Tibial artery (tissue), 4 donors: ENCODE data around the gene SKOR2.
"Not testable (repeated sequence)": the region's sequence is repeated elsewhere in the genome, so short reads cannot be mapped to it uniquely, and the experiment has no call there.

Experiments used
- DNase-seq, 2 donors: peaks; one replicate each; pipeline ENCODE4 v3.0.0-alpha.2; 2019
- H3K27ac ChIP-seq, 2 donors: fragments of 200-600 bp; sonication (generic) in 1 of 2; 1 replicate in 1 of 2; 2 replicates in 1 of 2; pipeline ENCODE4 v1.5.1; 2018 to 2019; ENCODE audit warnings: mild to moderate bottlenecking in 1 of 2
- H3K27me3 ChIP-seq, 2 donors: fragments of 200-600 bp; sonication (generic) in 1 of 2; one replicate each; pipeline versions ENCODE4 v1.5.1 to v1.6.0; 2016 to 2019
- H3K36me3 ChIP-seq, 3 donors: fragments of 200-600 bp; sonication (generic) in 2 of 3; one replicate each; pipeline ENCODE4 v1.5.1; 2016 to 2019; ENCODE audit warnings: mild to moderate bottlenecking in 2 of 3
- H3K4me1 ChIP-seq, 4 donors: fragments of 200-600 bp; sonication (generic) in 2 of 4; 1 replicate in 3 of 4; 2 replicates in 1 of 4; pipeline ENCODE4 v1.5.1; 2016 to 2019
- H3K4me3 ChIP-seq, 2 donors: fragments of 200-600 bp; sonication (generic) in 1 of 2; 1 replicate in 1 of 2; 2 replicates in 1 of 2; pipeline ENCODE4 v1.5.1; 2018 to 2019; ENCODE audit warnings: mild to moderate bottlenecking in 2 of 2
- H3K9me3 ChIP-seq, 3 donors: fragments of 200-600 bp; sonication (generic) in 1 of 3; one replicate each; pipeline ENCODE4 v1.5.1; 2016 to 2019
- CTCF ChIP-seq, 2 experiments: fragments of 200-600 bp in 1 of 2; fragments of 450-650 bp in 1 of 2; IDR thresholded peaks; one replicate each; pipeline ENCODE4 v1.5.1; 2017 to 2019; ENCODE audit warnings: antibody characterized with exemption in 2 of 2, mild to moderate bottlenecking in 1 of 2, moderate library complexity in 1 of 2
- intact Hi-C: fragments of 100-400 bp; cut with DNase I; formaldehyde crosslinking; loops from one replicate; pipeline ENCODE4 v1.15.0; 2023; ENCODE audit warnings: low total_unique reads

Gene SKOR2

GRCh38 chr18:47203626-47204464, 47.6 kb downstream of the SKOR2 start:
- Histone ChIP-seq H3K9me3 (no peaks in the 10 kb centered on the region), H3K27me3 (no peaks in the 10 kb centered on the region), H3K4me1 (no peaks in the 10 kb centered on the region), H3K4me3 (no peak overlapping the region), H3K36me3 (no peaks in the 10 kb centered on the region), H3K27ac (no peak overlapping the region)
- intact Hi-C loops, result loop anchor here (10.0 kb wide), 1 partner anchor 99 kb away; no protein-coding TSS in a partner anchor
- TF ChIP-seq CTCF (IDR thresholded peaks at IDR 0.05), result no peak
- DNase-seq, result no peak

DNA sequence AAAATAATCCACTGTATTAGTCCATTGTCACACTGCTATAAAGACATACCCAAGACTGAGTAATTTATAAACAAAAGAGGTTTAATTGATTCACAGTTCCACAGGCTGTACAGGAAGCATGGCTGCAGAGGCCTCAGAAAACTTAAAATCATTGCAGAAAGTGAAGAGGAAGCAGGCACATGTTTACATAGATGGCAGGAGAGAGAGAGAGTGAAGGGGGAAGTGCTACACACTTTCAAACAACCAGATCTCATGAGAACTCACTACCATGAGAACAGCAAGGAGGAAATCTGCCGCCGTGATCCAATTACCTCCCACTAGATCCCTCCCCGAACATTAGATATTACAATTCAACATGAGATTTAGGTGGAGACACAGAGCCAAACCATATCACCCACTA, 55.5 kb downstream of the SKOR2 start:
- H3K36me3 ChIP-seq, H3K4me1 ChIP-seq, intact Hi-C loops, DNase-seq, H3K27me3 ChIP-seq, H3K9me3 ChIP-seq, H3K4me3 ChIP-seq, H3K27ac ChIP-seq: not testable (repeated sequence)

GRCh38 chr18:47191961-47192360, 59.5 kb downstream of the SKOR2 start:
- H3K4me3 ChIP-seq, result no peak overlapping the region
- no peaks in the 10 kb centered on the region for H3K36me3 ChIP-seq
- peaks cover 0 to 3% of the 10 kb centered on the region in 2 donors for H3K27me3 ChIP-seq
- intact Hi-C loops, result no loop called here
- TF ChIP-seq CTCF (IDR thresholded peaks at IDR 0.05), result no peak
- H3K27ac ChIP-seq, result no peak overlapping the region
- H3K4me1 ChIP-seq, result no peaks in the 10 kb centered on the region
- no peak for DNase-seq
- no peaks in the 10 kb centered on the region for H3K9me3 ChIP-seq

DNA sequence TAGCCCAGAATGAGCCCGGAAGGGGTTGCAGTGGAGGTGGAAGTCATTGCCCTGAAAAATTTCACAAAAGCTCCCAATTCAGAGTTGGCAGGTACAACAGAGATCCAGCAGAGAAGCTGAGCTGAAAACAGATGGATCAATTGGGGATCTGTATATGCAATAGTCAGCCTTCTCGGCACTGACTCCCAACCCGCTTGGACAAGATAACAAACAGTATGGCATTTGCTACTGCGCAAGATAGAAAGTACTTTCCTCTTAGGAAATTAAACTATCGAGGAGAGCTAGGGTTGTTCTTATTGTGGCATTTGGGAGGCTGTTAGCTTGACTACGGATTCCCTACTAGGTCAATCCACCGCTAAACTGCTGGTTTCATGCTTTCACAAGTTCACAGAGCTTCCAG, 63.7 kb downstream of the SKOR2 start:
- H3K36me3 ChIP-seq, result no peaks in the 10 kb centered on the region
- H3K27me3 ChIP-seq, result no peaks in the 10 kb centered on the region
- H3K27ac ChIP-seq, result no peak overlapping the region
- intact Hi-C loops, result no loop called here
- DNase-seq, result no peak
- no peak for TF ChIP-seq CTCF (IDR thresholded peaks at IDR 0.05)
- H3K4me1 ChIP-seq, result no peaks in the 10 kb centered on the region
- H3K9me3 ChIP-seq, result no peaks in the 10 kb centered on the region
- H3K4me3 ChIP-seq, result no peak overlapping the region

GRCh38 chr18:47184419-47185050, 66.9 kb downstream of the SKOR2 start:
- intact Hi-C loops, result no loop called here
- no peaks in the 10 kb centered on the region for H3K4me1 ChIP-seq
- no peaks in the 10 kb centered on the region for H3K27me3 ChIP-seq
- H3K4me3 ChIP-seq, result no peak overlapping the region
- no peaks in the 10 kb centered on the region for H3K36me3 ChIP-seq
- no peak for TF ChIP-seq CTCF (IDR thresholded peaks at IDR 0.05)
- no peak for DNase-seq
- no peaks in the 10 kb centered on the region for H3K9me3 ChIP-seq
- H3K27ac ChIP-seq, result no peak overlapping the region

DNA sequence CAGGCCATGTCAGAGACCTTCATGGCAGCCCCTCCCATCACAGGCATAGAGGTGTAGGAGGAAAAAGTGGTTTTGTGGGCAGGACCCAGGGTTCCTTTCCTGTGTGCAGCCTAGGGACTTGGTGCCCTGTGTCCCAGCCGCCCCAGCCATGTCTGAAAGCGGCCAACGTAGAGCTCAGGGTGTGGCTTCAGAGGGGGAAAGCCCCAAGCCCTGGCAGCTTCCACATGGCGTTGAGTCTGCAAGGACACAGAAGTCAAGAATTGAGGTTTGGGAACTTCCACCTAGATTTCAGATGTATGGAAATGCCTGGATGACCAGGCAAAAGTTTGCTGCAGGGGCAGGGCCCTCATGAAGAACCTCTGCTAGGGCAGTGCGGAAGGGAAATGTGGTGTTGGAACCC, 69.3 kb downstream of the SKOR2 start:
- intact Hi-C loops, H3K4me3 ChIP-seq, H3K9me3 ChIP-seq, H3K27ac ChIP-seq, H3K27me3 ChIP-seq, H3K36me3 ChIP-seq, H3K4me1 ChIP-seq, DNase-seq: not testable (repeated sequence)
